ENCODE results near the gene TKFC. TPM values are rescaled to one million over a fixed set of nuclear protein-coding genes. Genes with fewer than 3 reads are reported as not detected.

The TKFC gene
- total RNA-seq, 4 donors from 2014 or later: 12.9 to 24.2 (median 14.8) TPM

DNA sequence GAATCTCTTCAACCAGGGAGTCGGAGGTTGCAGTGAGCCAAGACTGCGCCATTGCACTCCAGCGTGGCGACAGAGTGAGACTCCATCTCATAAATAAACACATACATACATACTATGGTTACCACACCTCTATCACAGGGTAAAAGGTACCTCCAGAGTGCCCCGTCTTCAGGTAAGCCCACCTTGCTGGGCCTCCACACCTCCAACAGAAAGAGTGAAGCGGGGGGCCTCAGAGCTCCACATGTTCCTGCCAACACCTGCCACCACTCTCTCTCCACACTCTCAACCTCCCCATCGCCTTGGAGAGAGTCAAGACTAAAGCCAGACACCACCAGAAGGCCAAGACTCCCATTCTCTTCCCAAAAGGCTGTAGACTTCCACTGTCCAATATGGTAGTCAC, 27.6 kb upstream of the TKFC start:
- Histone ChIP-seq H3K4me1 (no peaks in the 10 kb centered on the region), H3K4me3 (no peak overlapping the region), H3K36me3 (peaks cover 93 to 100% (median 100%) of the 10 kb centered on the region in 4 donors), H3K27ac (replicated peaks in 1 of 4) (no peak overlapping the region), H3K9me3 (no peaks in the 10 kb centered on the region), H3K27me3 (no peaks in the 10 kb centered on the region)
- intact Hi-C loops (cut with DNase I): no loop called here
- no peak for DNase-seq (ENCODE audit: extremely low spot score)
- TF ChIP-seq, protein P1, sequence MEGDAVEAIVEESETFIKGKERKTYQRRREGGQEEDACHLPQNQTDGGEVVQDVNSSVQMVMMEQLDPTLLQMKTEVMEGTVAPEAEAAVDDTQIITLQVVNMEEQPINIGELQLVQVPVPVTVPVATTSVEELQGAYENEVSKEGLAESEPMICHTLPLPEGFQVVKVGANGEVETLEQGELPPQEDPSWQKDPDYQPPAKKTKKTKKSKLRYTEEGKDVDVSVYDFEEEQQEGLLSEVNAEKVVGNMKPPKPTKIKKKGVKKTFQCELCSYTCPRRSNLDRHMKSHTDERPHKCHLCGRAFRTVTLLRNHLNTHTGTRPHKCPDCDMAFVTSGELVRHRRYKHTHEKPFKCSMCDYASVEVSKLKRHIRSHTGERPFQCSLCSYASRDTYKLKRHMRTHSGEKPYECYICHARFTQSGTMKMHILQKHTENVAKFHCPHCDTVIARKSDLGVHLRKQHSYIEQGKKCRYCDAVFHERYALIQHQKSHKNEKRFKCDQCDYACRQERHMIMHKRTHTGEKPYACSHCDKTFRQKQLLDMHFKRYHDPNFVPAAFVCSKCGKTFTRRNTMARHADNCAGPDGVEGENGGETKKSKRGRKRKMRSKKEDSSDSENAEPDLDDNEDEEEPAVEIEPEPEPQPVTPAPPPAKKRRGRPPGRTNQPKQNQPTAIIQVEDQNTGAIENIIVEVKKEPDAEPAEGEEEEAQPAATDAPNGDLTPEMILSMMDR (IDR thresholded peaks at IDR 0.05): no peak
- TF ChIP-seq POLR2AphosphoS5 (IDR thresholded peaks at IDR 0.05) (no peak), EP300 (IDR thresholded peaks at IDR 0.05) (no peak), POLR2A (IDR thresholded peaks at IDR 0.05; ENCODE audit: low read depth) (no peak)
- 98% methylated on average over 7 of the region's 7 CpGs for WGBS

DNA sequence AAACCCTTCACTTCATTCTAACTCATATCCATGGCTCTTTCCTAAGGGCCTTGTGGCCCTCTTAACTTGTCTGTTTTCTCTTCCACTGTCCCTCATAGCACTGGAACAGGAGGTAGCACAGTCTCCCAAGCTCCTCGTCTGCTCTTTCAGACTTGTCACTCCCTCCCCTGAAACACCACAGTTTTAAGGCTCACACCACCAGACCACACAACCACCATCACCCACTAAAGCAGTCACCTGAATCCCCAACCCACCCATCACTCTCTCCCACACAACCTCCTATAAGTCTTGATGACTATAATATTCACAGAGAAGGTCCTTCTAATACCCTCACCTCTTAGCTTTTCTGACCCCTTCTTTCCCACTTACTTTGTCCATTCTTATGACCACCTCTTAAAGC, 26.8 kb upstream of the TKFC start:
- H3K36me3 ChIP-seq: peaks cover 93 to 100% (median 100%) of the 10 kb centered on the region in 4 donors
- DNase-seq (ENCODE audit: extremely low spot score): no peak

DNA sequence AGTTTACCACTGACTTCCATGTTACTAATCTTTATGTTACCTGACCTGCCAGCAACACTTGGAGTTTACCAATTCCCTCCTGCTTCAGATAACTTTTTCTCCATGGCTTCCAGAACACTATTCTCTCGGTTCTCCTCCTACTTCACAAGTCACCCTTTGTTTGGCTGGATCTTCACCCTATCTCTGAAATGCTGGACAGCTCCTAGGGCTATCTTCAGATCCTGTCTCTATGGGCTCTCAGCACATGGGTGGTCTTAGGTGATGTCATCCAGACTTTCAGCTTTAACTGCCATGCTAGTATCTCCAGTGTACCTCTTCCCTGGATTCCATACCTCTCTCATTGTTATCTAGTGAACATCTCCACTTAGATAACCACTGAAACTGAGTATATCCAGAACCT, 25.7 kb upstream of the TKFC start:
- H3K4me3 ChIP-seq: no peak overlapping the region
- no peak for DNase-seq (ENCODE audit: extremely low spot score)
- H3K27ac ChIP-seq (replicated peaks in 1 of 4): no peak overlapping the region
- WGBS: 31% methylated on average over 1 of the region's 1 CpG
- no peaks in the 10 kb centered on the region for H3K9me3 ChIP-seq
- no peaks in the 10 kb centered on the region for H3K4me1 ChIP-seq
- peaks cover 93 to 100% (median 100%) of the 10 kb centered on the region in 4 donors for H3K36me3 ChIP-seq
- no peaks in the 10 kb centered on the region for H3K27me3 ChIP-seq
- intact Hi-C loops (cut with DNase I): no loop called here
- no peak for TF ChIP-seq EP300 (IDR thresholded peaks at IDR 0.05)
- TF ChIP-seq POLR2A (IDR thresholded peaks at IDR 0.05; ENCODE audit: low read depth): no peak
- TF ChIP-seq, protein P1 (IDR thresholded peaks at IDR 0.05): no peak
- no peak for TF ChIP-seq POLR2AphosphoS5 (IDR thresholded peaks at IDR 0.05)

More for the DNA sequence above, 26.8 kb upstream of the TKFC start:
- TF ChIP-seq EP300 (IDR thresholded peaks at IDR 0.05) (no peak), POLR2A (IDR thresholded peaks at IDR 0.05; ENCODE audit: low read depth) (no peak), POLR2AphosphoS5 (IDR thresholded peaks at IDR 0.05) (no peak)
- TF ChIP-seq, protein P1 (IDR thresholded peaks at IDR 0.05): no peak
- Histone ChIP-seq H3K27me3 (no peaks in the 10 kb centered on the region), H3K9me3 (no peaks in the 10 kb centered on the region), H3K27ac (replicated peaks in 1 of 4) (no peak overlapping the region), H3K4me3 (no peak overlapping the region), H3K4me1 (no peaks in the 10 kb centered on the region)
- 81% methylated on average over 1 of the region's 1 CpG for WGBS
- intact Hi-C loops (cut with DNase I): no loop called here

DNA sequence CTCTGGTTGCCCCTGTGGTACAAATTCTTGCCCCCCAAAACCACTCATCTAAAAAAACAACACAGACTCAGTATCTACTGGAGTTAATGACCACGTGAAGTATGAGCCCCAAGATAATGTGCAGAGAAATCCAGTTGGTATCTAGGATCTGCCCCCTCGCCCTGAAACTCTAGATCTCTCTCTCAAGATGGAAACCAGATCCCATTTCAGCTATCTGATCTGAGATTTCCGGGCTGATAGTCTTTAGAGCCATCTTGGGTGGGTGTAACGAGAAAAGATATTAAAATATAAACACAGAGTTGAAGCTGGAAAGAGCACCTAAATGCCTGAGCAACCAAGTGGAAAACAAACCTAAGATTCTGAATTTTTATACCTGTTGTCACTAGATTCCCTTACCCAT, 23.9 kb upstream of the TKFC start:
- TF ChIP-seq POLR2A (IDR thresholded peaks at IDR 0.05; ENCODE audit: low read depth) (no peak), EP300 (IDR thresholded peaks at IDR 0.05) (no peak), POLR2AphosphoS5 (IDR thresholded peaks at IDR 0.05) (no peak)
- TF ChIP-seq, protein P1 (IDR thresholded peaks at IDR 0.05): no peak
- Histone ChIP-seq H3K27ac (replicated peaks in 1 of 4) (no peak overlapping the region), H3K27me3 (no peaks in the 10 kb centered on the region), H3K9me3 (no peaks in the 10 kb centered on the region), H3K4me1 (no peaks in the 10 kb centered on the region), H3K36me3 (peaks cover 94 to 100% (median 100%) of the 10 kb centered on the region in 4 donors), H3K4me3 (no peak overlapping the region)
- 87% methylated on average over 4 of the region's 4 CpGs for WGBS
- intact Hi-C loops (cut with DNase I): no loop called here
- no peak for DNase-seq (ENCODE audit: extremely low spot score)

DNA sequence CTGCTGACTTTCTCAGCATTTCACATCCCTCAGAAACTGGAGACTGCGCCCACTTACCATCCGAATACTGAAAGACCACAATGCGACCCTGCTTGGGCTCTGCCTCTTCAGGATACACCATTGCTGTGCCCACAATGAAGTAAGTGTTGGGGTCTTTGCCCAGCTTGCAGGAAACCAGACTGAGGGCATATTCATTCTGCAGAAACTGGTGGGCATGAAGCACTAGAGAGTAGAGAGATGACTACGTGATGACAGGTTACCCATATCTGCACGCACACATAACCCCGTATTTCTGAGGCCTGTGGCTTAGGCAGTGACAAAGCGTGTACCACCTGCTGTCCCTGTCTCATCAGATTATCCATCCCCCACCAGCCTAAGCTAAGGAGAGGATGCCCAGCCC, 23.3 kb upstream of the TKFC start:
- Histone ChIP-seq H3K36me3 (peaks cover 92 to 100% (median 100%) of the 10 kb centered on the region in 4 donors), H3K27ac (replicated peaks in 1 of 4) (no peak overlapping the region), H3K9me3 (no peaks in the 10 kb centered on the region), H3K27me3 (no peaks in the 10 kb centered on the region), H3K4me1 (no peaks in the 10 kb centered on the region), H3K4me3 (no peak overlapping the region)
- TF ChIP-seq, protein P1 (IDR thresholded peaks at IDR 0.05): no peak
- no peak for TF ChIP-seq POLR2A (IDR thresholded peaks at IDR 0.05; ENCODE audit: low read depth)
- TF ChIP-seq POLR2AphosphoS5 (IDR thresholded peaks at IDR 0.05): no peak
- no peak for TF ChIP-seq EP300 (IDR thresholded peaks at IDR 0.05)
- intact Hi-C loops (cut with DNase I): no loop called here
- WGBS: 85% methylated on average over 7 of the region's 7 CpGs
- DNase-seq (ENCODE audit: extremely low spot score): no peak

Measured in esophagus muscularis mucosa (tissue), 4 donors.